ENCODE results near the gene TMEM258. TPM values are rescaled to one million over a fixed set of nuclear protein-coding genes. Genes with fewer than 3 reads are reported as not detected.

The TMEM258 gene
- 63.5 and 68.0 TPM in 2 replicates for total RNA-seq

DNA sequence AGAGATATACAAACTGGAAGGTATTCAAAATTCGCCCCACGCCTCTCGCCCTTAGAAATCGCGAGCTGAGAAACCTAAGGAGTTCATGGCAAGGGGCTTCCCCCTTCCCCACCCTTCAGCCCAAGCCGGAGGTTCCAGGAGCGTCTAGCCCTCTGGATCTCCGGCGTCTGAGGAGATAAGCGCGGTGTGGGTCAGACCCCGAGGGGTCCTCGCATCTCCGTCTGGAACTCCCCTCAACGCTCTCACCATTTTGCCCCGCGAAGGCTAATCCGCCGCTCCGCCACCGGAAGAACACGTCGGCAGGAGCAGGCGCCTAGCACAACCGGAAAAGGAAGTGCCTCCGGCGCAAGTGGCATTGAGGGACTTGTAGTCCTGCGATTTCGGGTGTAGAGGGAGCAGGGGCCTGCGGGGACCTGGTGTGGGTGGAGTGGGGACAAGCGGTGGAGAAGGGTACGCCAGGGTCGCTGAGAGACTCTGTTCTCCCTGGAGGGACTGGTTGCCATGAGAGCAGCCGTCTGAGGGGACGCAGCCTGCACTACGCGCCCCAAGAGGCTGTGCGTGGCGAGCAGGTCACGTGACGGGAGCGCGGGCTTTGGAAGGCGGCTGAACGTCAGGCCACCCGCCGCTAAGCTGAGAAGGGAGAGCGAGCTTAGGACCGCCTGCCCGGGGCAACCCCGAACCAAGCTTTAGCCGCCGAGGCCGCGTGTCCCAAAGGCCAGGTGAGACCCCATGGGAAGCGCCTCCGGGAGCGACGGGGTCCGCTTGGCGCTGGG is at the start of gene TMEM258, which contains the start of gene FEN1:
TSS of gene TMEM258 (minus strand) at position 290 of the 773 bp plus-strand sequence. CDS start at position 249, 41 bp downstream.
TSS of gene FEN1 (plus strand) at position 602 of the 773 bp plus-strand sequence. CDS start 2,451 bp downstream, outside the sequence.

DNA sequence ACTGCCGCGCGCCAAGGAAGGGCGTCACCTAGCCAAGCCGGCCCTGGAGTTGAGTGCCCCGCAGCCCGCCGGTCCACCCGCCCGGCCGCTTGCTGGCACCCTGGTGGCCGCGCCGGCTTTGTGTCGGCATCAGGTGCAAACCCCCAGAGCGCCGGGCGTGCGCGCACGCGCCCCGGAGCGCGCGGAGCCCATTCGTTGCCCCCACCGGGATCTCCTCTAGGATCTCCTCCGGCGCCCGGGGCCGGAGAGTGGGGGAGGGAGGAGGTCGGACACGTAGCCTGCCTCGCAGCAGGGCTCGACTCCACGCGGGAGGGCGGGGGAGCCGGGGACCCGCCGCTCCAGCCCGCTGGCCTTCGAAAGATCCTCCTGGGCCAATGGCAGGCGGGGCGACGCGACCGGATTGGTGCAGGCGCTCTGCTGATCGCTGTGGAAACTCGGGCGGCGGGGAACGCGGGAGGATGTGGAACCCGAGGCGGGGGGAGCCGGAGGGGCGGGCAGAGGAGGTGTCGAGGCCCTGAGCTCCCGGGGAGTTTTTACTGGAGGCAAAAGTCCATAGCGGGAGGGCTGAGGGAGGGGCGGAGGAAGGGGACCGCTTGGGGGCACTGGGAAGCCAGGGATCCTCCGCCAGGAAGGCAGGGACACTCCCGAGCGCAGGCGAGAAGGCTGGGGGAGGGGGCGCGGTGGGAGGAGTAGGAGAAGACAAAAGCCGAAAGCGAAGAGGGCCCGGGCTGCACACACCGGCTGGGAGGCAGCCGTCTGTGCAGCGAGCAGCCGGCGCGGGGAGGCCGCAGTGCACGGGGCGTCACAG is 35.4 kb upstream of the TMEM258 start, which contains the start of gene FADS2:
TSS of gene FADS2 (plus strand) at position 730 of the 808 bp plus-strand sequence. CDS start 91 bp downstream, outside the sequence.

DNA sequence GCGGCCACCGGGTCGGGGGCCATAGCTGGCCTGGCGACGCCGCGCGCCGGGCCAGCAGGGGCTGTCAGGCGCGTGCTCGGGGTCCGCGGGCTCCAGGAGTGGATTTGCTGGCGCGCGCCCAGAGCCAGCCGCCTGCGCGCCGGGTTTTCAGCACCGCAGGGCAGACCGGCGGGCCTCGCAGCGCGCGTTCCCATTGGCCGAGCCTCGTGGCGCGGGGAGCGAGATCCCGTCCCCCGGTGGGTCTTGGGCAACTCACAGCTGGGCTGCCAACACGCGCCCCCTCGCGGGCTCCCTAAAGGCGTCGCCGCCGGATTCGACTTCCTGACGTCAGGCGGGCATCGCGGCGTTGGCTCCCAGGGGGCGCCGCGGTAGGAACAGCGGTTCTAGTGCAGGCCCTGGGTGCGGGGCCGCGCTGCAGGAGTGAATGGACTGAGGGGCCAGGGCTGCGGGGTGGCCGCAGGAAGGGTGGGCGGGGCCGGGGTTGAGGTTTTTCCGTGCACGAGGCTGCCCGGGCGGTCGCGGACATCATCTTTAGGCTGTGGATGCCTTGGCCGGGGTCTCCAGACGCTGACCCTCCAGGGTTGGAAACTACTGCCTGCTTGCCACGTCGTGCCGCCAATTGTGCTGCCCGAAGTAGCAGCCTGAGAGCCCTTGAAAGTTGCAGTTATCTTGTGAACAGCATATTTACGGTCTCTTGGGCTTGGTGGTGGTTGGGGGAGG is 24.5 kb upstream of the TMEM258 start, which contains the start of gene FADS1:
TSS of gene FADS1 (minus strand) at position 268 of the 720 bp plus-strand sequence. CDS start at position 194, 74 bp downstream.

DNA sequence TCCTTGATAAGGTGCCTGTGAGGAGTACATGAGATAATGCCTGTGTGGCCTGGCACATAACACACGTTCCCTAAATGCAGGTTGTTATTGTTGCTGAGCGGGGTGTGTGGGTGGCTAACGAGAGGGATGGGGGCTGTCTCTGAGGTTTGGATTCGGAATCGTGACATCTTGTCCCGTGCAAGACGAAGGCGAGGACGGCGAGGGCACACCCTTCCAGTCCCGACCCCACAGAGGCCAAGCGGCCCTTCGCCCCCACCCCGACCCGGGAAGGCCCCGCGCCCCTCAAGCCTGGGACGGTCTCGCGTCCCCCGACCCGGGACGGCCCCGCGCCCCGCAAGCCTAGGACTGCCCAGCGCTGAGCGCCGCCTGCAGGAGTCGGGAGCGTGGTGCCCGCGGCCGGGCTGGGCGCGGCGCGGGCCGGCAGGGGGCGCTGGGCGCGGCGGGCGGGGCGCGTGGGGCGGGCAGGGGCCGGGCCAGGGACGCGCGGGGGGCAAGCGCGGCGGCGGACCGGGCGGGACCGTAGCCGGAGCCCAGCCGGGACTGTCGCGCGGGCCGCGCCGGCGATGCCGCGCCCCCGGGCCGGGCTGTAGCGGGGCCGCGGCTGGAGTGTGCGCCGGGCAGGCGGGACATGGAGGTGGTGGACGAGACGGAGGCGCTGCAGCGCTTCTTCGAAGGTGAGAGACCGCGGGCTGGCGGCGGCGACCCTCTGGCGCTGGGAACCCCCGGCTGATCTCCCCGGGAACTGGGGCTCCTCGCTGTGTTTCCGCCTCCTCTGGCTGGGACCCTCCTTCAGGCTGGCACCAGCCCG is 40.1 kb downstream of the TMEM258 start, which contains the start of gene MYRF:
TSS of gene MYRF (plus strand) at position 520 of the 808 bp plus-strand sequence. CDS start at position 629, 109 bp downstream.

Other genes with a start within 250 kb of the TMEM258 start
- 7.4 and 11.0 TPM in 2 replicates for gene SYT7, start 211.5 kb downstream of the TMEM258 start, total RNA-seq
- gene DAGLA, start 112.2 kb downstream of the TMEM258 start, total RNA-seq: 2.2 and 3.1 TPM in 2 replicates
- gene MYRF, start 40.0 kb downstream of the TMEM258 start, total RNA-seq: under 0.01 and 0.20 TPM in 2 replicates
- gene FEN1, start 312 bp upstream of the TMEM258 start, total RNA-seq: 20.6 and 42.4 TPM in 2 replicates
- 182 and 244 TPM in 2 replicates for gene FADS1, start 24.4 kb upstream of the TMEM258 start, total RNA-seq
- 433 and 519 TPM in 2 replicates for gene FADS2, start 35.7 kb upstream of the TMEM258 start, total RNA-seq
- gene FADS3, start 98.9 kb upstream of the TMEM258 start, total RNA-seq: 68.6 and 77.2 TPM in 2 replicates
- 13.5 and 16.5 TPM in 2 replicates for gene RAB3IL1, start 125.0 kb upstream of the TMEM258 start, total RNA-seq
- 4.1 and 4.8 TPM in 2 replicates for gene BEST1, start 157.8 kb upstream of the TMEM258 start, total RNA-seq
- gene FTH1, start 175.0 kb upstream of the TMEM258 start, total RNA-seq: 467 and 961 TPM in 2 replicates